K562 (cell line): ENCODE data around the gene CDC27. TPM values are rescaled to one million over a fixed set of nuclear protein-coding genes. Genes with fewer than 3 reads are reported as not detected.

Experiments
- BCL6 ChIP-seq: fragments of 250-450 bp; sonication (Bioruptor Pico); IDR thresholded peaks from 2 replicates; pipeline ENCODE4 v1.4.0; 2020
- E4F1 ChIP-seq: fragments of 250-450 bp; sonication (Bioruptor Pico); IDR thresholded peaks from 2 replicates; pipeline ENCODE4 v1.5.0; 2021; ENCODE audit warnings: mild to moderate bottlenecking, borderline replicate concordance
- HDAC2 ChIP-seq: fragments of 450-650 bp; IDR thresholded peaks from 2 replicates; pipeline ENCODE4 v1.6.1; 2016; ENCODE audit warnings: mild to moderate bottlenecking
- ILK ChIP-seq: fragments of 450-650 bp; IDR thresholded peaks from 2 replicates; pipeline ENCODE4 v1.6.1; 2016; ENCODE audit warnings: missing genetic modification characterization, low read depth, mild to moderate bottlenecking, missing compliant biosample characterization, moderate library complexity, borderline replicate concordance
- NCOA2 ChIP-seq, 2 experiments: fragments of 450-650 bp; IDR thresholded peaks; 2 replicates each; pipeline ENCODE4 v1.6.1; 2018; ENCODE audit warnings: mild to moderate bottlenecking in 2 of 2, moderate library complexity in 1 of 2; ENCODE audit not compliant: partially characterized antibody in 2 of 2
- PTRF ChIP-seq: fragments of 450-650 bp; IDR thresholded peaks from 2 replicates; pipeline ENCODE4 v1.6.1; 2016; ENCODE audit warnings: mild to moderate bottlenecking, missing genetic modification characterization, missing compliant biosample characterization
- TEAD1 ChIP-seq, 2 experiments: fragments of 450-650 bp in 1 of 2; sonication (generic) in 1 of 2; formaldehyde crosslinking; IDR thresholded peaks; 2 replicates each; pipeline versions ENCODE4 v1.4.0 to v1.8.0; 2020 to 2022; ENCODE audit warnings: mild to moderate bottlenecking in 2 of 2, missing genetic modification reagents in 1 of 2
- XRCC3 ChIP-seq: fragments of 450-650 bp; IDR thresholded peaks from 2 replicates; pipeline ENCODE4 v1.6.1; 2017; ENCODE audit warnings: mild to moderate bottlenecking, moderate library complexity
- ZFP1 ChIP-seq: fragments of 450-650 bp; formaldehyde crosslinking; IDR thresholded peaks from 2 replicates; pipeline ENCODE4 v1.4.0; 2020; ENCODE audit warnings: mild to moderate bottlenecking, mixed read lengths
- ZNF217 ChIP-seq: sonication (generic); formaldehyde crosslinking; IDR thresholded peaks from 2 replicates; pipeline ENCODE4 v1.8.0; 2022; ENCODE audit warnings: mild to moderate bottlenecking, missing genetic modification reagents
- polyA plus RNA-seq, 8 experiments: library from polyadenylated mRNA; depleted of rRNA in 4 of 8; stranded (reverse) in 5 of 8; unstranded in 3 of 8; fragments of >200 nt; fragmentation: Nextera tagmentation in 2 of 8; fragmentation: Illumina TruSeq in 1 of 8; extraction: Ambion mirVana in 2 of 8; extraction: Trizol in 1 of 8; gene quantifications; 2 replicates each; pipeline versions ENCODE4 v1.2.1 to v1.2.3, GENCODE V29; 2011 to 2014; ENCODE audit warnings: inconsistent platforms in 1 of 8, missing spikeins in 1 of 8
- total RNA-seq, 7 experiments: library from RNA; depleted of rRNA in 6 of 7; stranded (reverse); fragments of >200 nt in 6 of 7; fragmentation: Illumina TruSeq in 2 of 7; extraction: Trizol in 2 of 7; gene quantifications; 2 replicates each; pipeline versions ENCODE4 v1.2.1 to v1.2.3, GENCODE V29; 2011 to 2021; ENCODE audit warnings: low replicate concordance in 1 of 7
- TF ChIP-seq, protein P1 (sequence below): fragments of 150-350 bp; IDR thresholded peaks from 2 replicates; pipeline ENCODE4 v1.6.1; 2014; ENCODE audit warnings: low read depth, mild to moderate bottlenecking, low read length, borderline replicate concordance
- TF ChIP-seq, protein P2 (sequence below): IDR thresholded peaks from 2 replicates; pipeline ENCODE4 v1.6.1; 2011; ENCODE audit warnings: borderline replicate concordance, low read depth, mild to moderate bottlenecking, moderate library complexity, low read length; ENCODE audit not compliant: insufficient read depth, poor library complexity, severe bottlenecking

CDC27 gene
- total and polyA plus RNA-seq, 9 of the 15 experiments (the other 6 are each of a cell fraction or from before 2014, with no cell fraction given): 28.6 to 155 (median 94.1) TPM

GRCh38 chr17:47208744-47209488 lies 19.8 kb upstream of the CDC27 start, which contains the start of gene MYL4 (continued):
- no peak for TF ChIP-seq XRCC3
- no peak for TF ChIP-seq E4F1 (CRISPR knock-in tag)
- TF ChIP-seq HDAC2: 0 out of 2 replicates have a peak, but pooled peaks have one; percentile 15
- no peak for TF ChIP-seq PTRF (tag)
- TF ChIP-seq, protein P1, sequence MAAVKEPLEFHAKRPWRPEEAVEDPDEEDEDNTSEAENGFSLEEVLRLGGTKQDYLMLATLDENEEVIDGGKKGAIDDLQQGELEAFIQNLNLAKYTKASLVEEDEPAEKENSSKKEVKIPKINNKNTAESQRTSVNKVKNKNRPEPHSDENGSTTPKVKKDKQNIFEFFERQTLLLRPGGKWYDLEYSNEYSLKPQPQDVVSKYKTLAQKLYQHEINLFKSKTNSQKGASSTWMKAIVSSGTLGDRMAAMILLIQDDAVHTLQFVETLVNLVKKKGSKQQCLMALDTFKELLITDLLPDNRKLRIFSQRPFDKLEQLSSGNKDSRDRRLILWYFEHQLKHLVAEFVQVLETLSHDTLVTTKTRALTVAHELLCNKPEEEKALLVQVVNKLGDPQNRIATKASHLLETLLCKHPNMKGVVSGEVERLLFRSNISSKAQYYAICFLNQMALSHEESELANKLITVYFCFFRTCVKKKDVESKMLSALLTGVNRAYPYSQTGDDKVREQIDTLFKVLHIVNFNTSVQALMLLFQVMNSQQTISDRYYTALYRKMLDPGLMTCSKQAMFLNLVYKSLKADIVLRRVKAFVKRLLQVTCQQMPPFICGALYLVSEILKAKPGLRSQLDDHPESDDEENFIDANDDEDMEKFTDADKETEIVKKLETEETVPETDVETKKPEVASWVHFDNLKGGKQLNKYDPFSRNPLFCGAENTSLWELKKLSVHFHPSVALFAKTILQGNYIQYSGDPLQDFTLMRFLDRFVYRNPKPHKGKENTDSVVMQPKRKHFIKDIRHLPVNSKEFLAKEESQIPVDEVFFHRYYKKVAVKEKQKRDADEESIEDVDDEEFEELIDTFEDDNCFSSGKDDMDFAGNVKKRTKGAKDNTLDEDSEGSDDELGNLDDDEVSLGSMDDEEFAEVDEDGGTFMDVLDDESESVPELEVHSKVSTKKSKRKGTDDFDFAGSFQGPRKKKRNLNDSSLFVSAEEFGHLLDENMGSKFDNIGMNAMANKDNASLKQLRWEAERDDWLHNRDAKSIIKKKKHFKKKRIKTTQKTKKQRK: no peak
- no peak for TF ChIP-seq ZNF217 (CRISPR knock-in tag)
- no peak; a peak in 1 of 4 replicates for TF ChIP-seq TEAD1 (CRISPR knock-in tag; IDR thresholded peaks at IDR 0.05)
- TF ChIP-seq, protein P2, sequence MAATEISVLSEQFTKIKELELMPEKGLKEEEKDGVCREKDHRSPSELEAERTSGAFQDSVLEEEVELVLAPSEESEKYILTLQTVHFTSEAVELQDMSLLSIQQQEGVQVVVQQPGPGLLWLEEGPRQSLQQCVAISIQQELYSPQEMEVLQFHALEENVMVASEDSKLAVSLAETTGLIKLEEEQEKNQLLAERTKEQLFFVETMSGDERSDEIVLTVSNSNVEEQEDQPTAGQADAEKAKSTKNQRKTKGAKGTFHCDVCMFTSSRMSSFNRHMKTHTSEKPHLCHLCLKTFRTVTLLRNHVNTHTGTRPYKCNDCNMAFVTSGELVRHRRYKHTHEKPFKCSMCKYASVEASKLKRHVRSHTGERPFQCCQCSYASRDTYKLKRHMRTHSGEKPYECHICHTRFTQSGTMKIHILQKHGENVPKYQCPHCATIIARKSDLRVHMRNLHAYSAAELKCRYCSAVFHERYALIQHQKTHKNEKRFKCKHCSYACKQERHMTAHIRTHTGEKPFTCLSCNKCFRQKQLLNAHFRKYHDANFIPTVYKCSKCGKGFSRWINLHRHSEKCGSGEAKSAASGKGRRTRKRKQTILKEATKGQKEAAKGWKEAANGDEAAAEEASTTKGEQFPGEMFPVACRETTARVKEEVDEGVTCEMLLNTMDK: no peak
- TF ChIP-seq ILK: no peak
- no peak for TF ChIP-seq NCOA2 (IDR thresholded peaks at IDR 0.05; ENCODE audit: partially characterized antibody in 2 of 2)
- TF ChIP-seq BCL6 (CRISPR knock-in tag): no peak
- TF ChIP-seq ZFP1: no peak
